COLO829 (cell line): ENCODE results near the gene CCL21.
A peak's percentile ranks its signal among the peaks of the same experiment; 100 is the strongest.

Source experiments
- DNase-seq: peaks from one replicate; pipeline ENCODE4 v3.0.0; 2012; ENCODE audit warnings: low spot score

Gene CCL21

GRCh38 chr9:34707130-34707529 lies 2.8 kb downstream of the CCL21 start:
- DNase-seq = no peak

- peak; percentile 87 for DNase-seq
These were observed 7.9 kb downstream of the CCL21 start for GRCh38 chr9:34701769-34702736.

GRCh38 chr9:34701023-34701768 lies 8.7 kb downstream of the CCL21 start:
- DNase-seq = peak; percentile 78

DNA sequence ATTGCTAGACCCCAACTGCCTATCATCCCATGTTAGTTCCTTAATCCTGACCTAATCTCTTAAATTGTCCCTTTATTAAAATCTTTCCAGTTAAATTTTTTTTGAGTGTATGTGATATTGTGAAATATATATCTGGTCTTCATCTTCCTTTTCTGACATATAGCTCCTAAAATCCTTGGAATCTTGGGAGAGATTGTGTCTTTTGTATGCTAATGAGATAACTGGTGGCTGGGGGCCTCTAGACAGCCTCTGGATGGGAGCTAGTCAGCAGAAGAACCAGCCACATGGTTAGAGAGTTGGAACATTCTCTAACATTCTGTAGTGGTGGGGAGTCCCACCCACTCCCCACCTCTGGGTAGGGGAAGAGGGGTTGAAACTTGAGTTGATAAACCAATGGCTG lies 15.1 kb downstream of the CCL21 start:
- no peak for DNase-seq

DNA sequence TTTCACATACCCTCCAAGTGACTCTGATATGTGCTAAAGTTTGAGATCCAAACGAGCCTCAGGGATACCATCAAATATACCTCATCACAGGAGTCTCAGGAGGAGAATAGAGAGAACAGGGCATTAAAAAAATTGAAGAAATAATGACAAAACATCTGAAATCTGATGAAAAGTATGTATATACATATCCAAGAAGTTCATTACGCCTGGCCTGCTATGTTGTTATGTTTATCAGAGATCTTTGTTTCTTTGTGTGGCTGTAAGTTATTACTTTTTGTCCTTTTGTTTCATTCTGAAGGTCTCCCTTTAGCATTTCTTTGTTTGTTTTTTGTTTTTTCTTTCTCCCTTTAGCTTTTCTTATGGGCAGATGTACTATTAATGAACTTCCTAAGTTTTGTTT lies 16.4 kb downstream of the CCL21 start:
- DNase-seq = no peak

GRCh38 chr9:34691936-34692315 lies 18.0 kb downstream of the CCL21 start:
- DNase-seq = no peak

DNA sequence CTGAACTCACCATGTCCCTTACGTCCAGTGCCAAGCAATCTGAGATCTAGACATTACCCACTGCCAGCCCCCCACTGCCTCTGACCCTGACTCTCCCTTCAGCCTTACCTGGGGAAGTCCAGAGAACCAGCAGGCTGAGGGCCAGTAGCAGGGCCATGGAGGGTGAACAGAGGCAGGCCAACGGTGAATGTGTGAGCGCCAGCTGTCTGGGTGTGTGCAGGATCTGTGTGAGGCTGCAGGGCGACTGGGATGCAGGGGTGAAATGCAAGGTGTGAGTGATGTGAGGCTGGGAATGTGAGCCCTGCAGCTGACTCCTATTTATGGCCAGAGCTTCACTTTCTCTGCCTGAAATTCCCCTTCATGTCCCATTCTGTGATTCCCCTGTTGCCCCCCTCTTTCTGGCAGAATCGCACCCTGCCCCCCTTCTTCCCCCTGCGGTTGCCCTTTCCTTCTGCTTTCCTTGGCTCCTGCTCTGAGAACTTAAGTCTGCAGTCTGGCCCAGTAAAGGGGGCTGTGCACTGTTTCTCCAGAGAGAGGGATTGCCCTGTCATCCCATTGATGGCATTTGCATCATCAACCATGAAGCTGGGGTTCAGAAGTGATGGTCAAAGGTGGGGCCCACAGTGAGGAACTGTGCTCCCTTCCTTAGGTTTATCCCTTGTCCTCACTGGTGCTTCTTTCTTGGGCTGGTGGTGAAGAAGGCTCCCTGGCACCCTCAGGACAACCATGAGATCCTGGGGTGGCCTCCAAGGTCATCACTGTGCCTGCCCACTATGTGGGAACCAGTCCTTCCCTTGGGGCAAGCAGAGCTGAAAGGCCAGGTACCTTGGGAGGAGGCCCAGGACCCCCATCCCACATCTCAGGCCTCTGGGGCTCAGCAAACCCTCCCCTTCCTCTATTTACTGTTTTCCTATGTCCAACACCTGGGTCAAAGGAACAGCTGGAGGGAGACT lies 18.7 kb downstream of the CCL21 start, which contains the start of gene CCL19:
Gene CCL19 (minus strand): TSS at position 294 of the 953 bp plus-strand sequence. CDS start 137 bp downstream, at position 157.
- no peak for DNase-seq

GRCh38 chr9:34689512-34689911 lies 20.4 kb downstream of the CCL21 start:
- no peak for DNase-seq

GRCh38 chr9:34689116-34689470 lies 20.8 kb downstream of the CCL21 start:
- no peak for DNase-seq

DNA sequence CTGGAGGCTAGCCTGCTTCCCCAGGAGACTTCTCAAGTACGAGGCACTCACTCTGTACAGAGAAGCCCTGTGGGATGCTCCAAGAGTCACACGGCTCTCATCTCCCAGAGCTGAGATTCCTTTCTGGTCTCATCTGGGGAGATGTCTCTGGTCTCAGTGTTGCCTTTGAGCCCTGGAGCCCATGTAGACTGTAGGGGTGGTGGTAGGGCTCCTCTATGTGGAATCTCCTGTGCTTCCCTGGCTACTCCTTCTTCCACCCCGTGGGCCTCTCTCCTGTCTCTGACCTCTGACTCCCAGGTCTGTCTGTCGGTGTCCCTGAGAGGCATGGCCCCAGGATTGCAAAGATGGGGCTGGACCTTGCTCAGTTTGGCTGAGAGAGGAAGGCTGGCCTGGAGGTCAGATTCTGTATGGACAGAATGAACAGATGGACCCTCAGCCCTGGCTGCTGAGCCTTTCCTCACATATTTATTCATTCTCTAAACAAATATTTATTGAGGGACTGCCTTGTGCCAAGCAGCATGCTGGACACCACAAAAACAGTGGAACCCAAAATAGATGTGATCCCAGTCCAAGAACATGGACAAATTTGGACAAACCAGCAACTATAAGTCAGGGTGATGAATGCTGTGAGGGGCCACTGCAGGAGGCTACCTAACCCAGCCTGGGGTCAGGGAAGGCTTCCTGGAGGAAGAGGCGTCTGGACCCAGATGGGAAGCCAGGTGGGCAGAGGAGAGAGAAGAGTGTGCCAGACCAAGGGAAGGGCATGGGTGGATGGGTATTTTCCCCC lies 21.4 kb downstream of the CCL21 start:
- no peak for DNase-seq

GRCh38 chr9:34687276-34688030 lies 22.5 kb downstream of the CCL21 start:
- DNase-seq = no peak

DNA sequence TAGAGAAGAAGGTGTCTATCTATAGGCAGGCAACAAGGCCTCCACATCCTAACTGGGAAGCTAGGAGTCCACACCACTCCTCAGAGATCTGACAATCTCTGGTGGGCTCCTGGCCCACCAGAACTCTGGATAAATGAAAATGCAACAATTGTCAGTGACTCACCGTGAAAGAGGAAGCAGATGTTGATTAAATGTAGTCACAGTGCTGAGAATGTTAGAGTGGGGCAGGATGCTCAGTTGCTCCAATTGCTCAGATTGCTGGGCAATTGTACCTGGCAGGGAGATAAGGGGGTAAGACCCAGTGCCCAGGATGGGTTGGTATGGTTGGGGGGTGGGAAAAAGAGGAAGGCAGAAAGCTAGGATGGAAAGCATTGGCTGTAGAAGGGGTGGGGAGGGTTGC lies 23.2 kb downstream of the CCL21 start:
- DNase-seq = no peak

GRCh38 chr9:34686231-34686630 lies 23.7 kb downstream of the CCL21 start:
- no peak for DNase-seq

GRCh38 chr9:34685591-34685990 lies 24.3 kb downstream of the CCL21 start:
- DNase-seq = no peak

DNA sequence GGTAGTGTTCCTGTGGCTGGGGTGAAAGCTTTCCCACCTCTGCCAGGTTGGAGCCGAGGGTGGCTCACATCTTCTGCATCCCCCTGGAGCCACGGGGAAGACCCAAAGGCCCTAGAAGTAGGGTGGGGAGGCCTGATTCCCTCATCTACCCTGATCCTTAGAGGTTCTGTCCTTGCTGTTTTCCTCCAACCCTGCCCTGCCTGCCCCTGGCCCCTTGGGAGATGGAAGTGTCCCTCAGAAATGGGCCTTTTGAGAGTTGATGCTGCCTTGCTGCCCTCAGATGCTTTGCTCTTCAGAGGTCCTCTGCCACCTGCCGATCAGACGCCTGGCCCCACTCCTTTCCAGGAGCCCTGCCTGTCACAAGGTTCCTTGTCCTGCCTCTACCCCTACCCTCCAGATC lies 25.1 kb downstream of the CCL21 start:
- no peak for DNase-seq

DNA sequence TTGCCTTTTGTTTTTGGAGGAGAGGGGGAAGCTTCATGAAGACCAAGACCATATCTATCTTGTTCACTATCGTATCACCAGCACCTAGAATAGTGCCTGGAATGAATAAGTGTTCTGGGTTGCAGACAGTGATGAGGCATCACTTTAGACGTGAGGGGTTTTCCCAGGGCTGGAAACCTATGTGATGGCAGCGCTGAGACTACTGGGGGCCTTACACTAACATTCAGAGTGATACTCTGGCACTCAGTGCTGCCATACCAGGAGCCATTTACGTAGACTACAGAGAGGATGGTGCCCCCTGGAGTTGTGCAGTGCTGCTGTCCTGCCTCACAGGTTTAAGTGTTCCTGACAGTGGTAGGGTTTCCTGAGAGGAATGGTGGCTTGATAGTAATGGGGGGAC lies 25.8 kb downstream of the CCL21 start:
- no peak for DNase-seq

DNA sequence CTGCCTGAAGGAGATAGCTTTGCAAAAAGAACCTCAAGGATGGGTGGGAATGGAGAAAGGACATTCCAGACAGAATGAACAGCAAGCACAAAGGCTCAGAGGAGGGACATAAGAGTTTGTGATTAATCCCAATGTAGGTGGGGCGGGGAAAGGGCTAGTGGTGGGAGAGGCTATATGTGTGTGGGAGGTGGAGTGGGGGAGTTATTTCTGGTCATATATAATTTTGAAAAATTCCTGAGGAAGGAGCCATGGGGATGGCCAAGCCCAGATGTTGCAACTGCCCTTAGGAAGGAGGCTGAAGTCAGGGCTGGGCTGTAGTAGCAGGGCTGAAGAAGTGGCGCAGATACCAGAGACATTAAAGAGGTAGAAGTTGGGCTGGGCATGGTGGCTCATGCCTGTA lies 34.1 kb downstream of the CCL21 start:
- no peak for DNase-seq

GRCh38 chr9:34675048-34675714 lies 34.8 kb downstream of the CCL21 start:
- DNase-seq = peak; percentile 76

GRCh38 chr9:34674440-34674839 lies 35.5 kb downstream of the CCL21 start:
- no peak for DNase-seq

DNA sequence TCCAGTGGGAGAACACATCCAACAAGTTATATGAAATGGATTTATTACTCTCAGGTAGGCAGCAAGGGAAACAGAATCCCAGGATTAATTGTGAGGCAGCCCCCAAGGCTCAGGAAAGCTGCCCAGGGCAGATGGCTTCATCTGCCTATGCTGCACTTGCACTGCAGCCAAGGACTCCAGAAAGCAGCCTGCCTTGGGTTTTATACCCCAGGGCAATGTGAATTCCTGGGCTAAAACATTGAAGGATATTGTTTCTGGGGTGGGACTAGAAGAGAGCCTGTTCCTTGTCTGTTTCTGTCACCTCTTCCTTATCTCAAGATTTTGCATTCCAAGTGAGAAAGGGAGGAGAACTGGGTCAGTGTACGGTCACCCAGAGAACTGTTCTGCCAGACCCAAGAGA lies 38.6 kb downstream of the CCL21 start:
- DNase-seq = no peak
